OCI-LY7 (cell line): Measurements from ENCODE around the gene TRAF2.

ENCODE experiments used
- CTCF ChIP-seq: fragments of 200-600 bp; sonication (generic); conservative IDR thresholded peaks from 2 replicates; pipeline ENCODE4 v1.5.1; 2014; ENCODE audit warnings: mild to moderate bottlenecking, antibody characterized with exemption, low read length, moderate library complexity, mixed read lengths
- EZH2phosphoT487 ChIP-seq: fragments of 200-600 bp; sonication (generic); IDR thresholded peaks from 2 replicates; pipeline ENCODE4 v1.6.1; 2018; ENCODE audit warnings: low read depth, borderline replicate concordance, mild to moderate bottlenecking, mixed run types, antibody characterized with exemption, low read length, moderate library complexity, mixed read lengths

DNA sequence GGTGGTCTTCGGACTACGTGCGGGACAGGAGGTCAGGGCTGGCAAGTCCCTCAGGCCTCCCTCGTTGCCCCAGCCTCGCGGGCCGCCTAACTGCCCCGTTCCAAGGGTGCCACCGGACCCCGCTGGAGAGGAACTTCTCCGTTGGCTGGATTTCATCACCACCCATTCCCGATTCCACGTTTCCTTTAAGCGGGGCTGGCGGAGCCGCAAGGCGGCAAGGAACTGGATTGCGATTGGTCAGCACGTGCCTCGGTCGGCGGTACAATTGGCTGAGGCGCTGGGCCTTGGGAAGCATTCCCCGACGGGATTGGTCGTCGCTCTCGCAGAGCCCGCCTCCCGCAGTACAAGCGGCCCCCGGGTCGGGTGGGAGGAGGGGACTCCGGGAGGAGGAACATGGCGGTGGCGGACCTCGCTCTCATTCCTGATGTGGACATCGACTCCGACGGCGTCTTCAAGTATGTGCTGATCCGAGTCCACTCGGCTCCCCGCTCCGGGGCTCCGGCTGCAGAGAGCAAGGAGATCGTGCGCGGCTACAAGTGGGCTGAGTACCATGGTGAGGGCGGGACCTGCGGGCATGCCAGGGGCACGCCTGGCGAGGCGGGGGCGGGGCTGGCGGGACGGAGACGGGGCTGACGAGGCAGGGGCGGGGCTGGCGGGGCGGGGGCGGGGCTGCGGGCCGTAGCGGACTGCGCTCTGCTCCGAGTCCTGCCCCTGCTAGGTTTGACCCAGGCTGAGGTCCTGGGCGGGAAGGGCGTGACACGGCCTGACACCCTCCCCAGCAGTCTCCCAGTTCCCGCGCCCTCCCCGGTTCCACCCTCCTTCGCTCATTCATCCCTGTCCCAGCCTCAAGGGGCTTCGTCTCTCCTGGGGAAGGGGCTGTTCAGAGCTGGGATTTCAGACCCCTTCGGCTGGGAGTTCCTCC is 37.0 kb upstream of the TRAF2 start, which contains the start of gene PHPT1:
- TF ChIP-seq CTCF (no peak), EZH2phosphoT487 (no peak)
